ENCODE results near the gene ADAMTSL5.

Gene ADAMTSL5

GRCh38 chr19:1514986-1515721 is 2.3 kb upstream of the ADAMTSL5 start:
- Histone ChIP-seq H3K27me3 (peaks cover 36% of the 10 kb centered on the region), H4K20me1 (peaks cover 17% of the 10 kb centered on the region), H3K9ac (no peak overlapping the region), H3K4me2 (no peak overlapping the region), H3K4me3 (no peak overlapping the region), H3K9me3 (no peaks in the 10 kb centered on the region), H3K36me3 (no peaks in the 10 kb centered on the region), H3K4me1 (peaks cover 27% of the 10 kb centered on the region), H3K27ac (no peak overlapping the region)
- TF ChIP-seq Cebpa-rat (IDR thresholded peaks at IDR 0.05) = no peak

GRCh38 chr19:1514295-1514661 is 1.5 kb upstream of the ADAMTSL5 start:
- no peaks in the 10 kb centered on the region for H3K36me3 ChIP-seq
- H3K9me3 ChIP-seq = no peaks in the 10 kb centered on the region
- peaks cover 22% of the 10 kb centered on the region for H4K20me1 ChIP-seq
- H3K4me3 ChIP-seq = no peak overlapping the region
- H3K4me2 ChIP-seq = no peak overlapping the region
- H3K9ac ChIP-seq = no peak overlapping the region
- H3K4me1 ChIP-seq = peaks cover 31% of the 10 kb centered on the region
- H3K27me3 ChIP-seq = peaks cover 41% of the 10 kb centered on the region
- H3K27ac ChIP-seq = no peak overlapping the region
- no peak for TF ChIP-seq Cebpa-rat (IDR thresholded peaks at IDR 0.05)

- TF ChIP-seq Cebpa-rat (IDR thresholded peaks at IDR 0.05) = no peak
- H4K20me1 ChIP-seq = peaks cover 27% of the 10 kb centered on the region
- H3K4me1 ChIP-seq = peaks cover 37% of the 10 kb centered on the region
- H3K9me3 ChIP-seq = no peaks in the 10 kb centered on the region
- no peaks in the 10 kb centered on the region for H3K36me3 ChIP-seq
- H3K27ac ChIP-seq = no peak overlapping the region
- peak overlapping the region; percentile 26 for H3K4me2 ChIP-seq
- peaks cover 41% of the 10 kb centered on the region for H3K27me3 ChIP-seq
- H3K9ac ChIP-seq = no peak overlapping the region
- H3K4me3 ChIP-seq = no peak overlapping the region
Measured at GRCh38 chr19:1513499-1514294, 878 bp upstream of the ADAMTSL5 start.

GRCh38 chr19:1511318-1512317 is 1.2 kb downstream of the ADAMTSL5 start:
- no peak overlapping the region for H3K9ac ChIP-seq
- H3K27me3 ChIP-seq = peaks cover 41% of the 10 kb centered on the region
- H3K9me3 ChIP-seq = no peaks in the 10 kb centered on the region
- H4K20me1 ChIP-seq = peaks cover 31% of the 10 kb centered on the region
- H3K4me3 ChIP-seq = no peak overlapping the region
- peak overlapping the region; percentile 89 for H3K4me2 ChIP-seq
- H3K27ac ChIP-seq = no peak overlapping the region
- peaks cover 50% of the 10 kb centered on the region for H3K4me1 ChIP-seq
- H3K36me3 ChIP-seq = no peaks in the 10 kb centered on the region
- no peak for TF ChIP-seq Cebpa-rat (IDR thresholded peaks at IDR 0.05)

GRCh38 chr19:1510807-1511206 is 2.0 kb downstream of the ADAMTSL5 start:
- Histone ChIP-seq H3K4me3 (peak overlapping the region; percentile 36; the same call in 1 of the 2 replicates), H3K27me3 (peaks cover 41% of the 10 kb centered on the region), H3K27ac (no peak overlapping the region), H3K9me3 (no peaks in the 10 kb centered on the region), H4K20me1 (peaks cover 31% of the 10 kb centered on the region), H3K4me2 (peak overlapping the region; percentile 89), H3K36me3 (no peaks in the 10 kb centered on the region), H3K4me1 (peaks cover 51% of the 10 kb centered on the region), H3K9ac (no peak overlapping the region)
- no peak for TF ChIP-seq Cebpa-rat (IDR thresholded peaks at IDR 0.05)

- Histone ChIP-seq H3K9ac (no peak overlapping the region), H4K20me1 (peaks cover 31% of the 10 kb centered on the region), H3K4me1 (peaks cover 51% of the 10 kb centered on the region), H3K27ac (no peak overlapping the region), H3K4me3 (peak overlapping the region; percentile 36; the same call in 1 of the 2 replicates), H3K4me2 (peak overlapping the region; percentile 89), H3K36me3 (no peaks in the 10 kb centered on the region), H3K27me3 (peaks cover 41% of the 10 kb centered on the region), H3K9me3 (no peaks in the 10 kb centered on the region)
- TF ChIP-seq Cebpa-rat (IDR thresholded peaks at IDR 0.05) = no peak
Measured at GRCh38 chr19:1510442-1510806, 2.4 kb downstream of the ADAMTSL5 start.

- H3K4me3 ChIP-seq = no peak overlapping the region
- no peak overlapping the region for H3K27ac ChIP-seq
- H3K36me3 ChIP-seq = no peaks in the 10 kb centered on the region
- H3K9ac ChIP-seq = no peak overlapping the region
- H3K9me3 ChIP-seq = no peaks in the 10 kb centered on the region
- H3K27me3 ChIP-seq = peaks cover 44% of the 10 kb centered on the region
- peaks cover 31% of the 10 kb centered on the region for H4K20me1 ChIP-seq
- peaks cover 51% of the 10 kb centered on the region for H3K4me1 ChIP-seq
- H3K4me2 ChIP-seq = peak overlapping the region; percentile 89
- TF ChIP-seq Cebpa-rat (IDR thresholded peaks at IDR 0.05) = no peak
Measured at GRCh38 chr19:1509602-1510441, 3.0 kb downstream of the ADAMTSL5 start.

GRCh38 chr19:1508507-1508856 is 4.3 kb downstream of the ADAMTSL5 start:
- Histone ChIP-seq H3K27ac (no peak overlapping the region), H3K27me3 (peaks cover 52% of the 10 kb centered on the region), H3K36me3 (no peaks in the 10 kb centered on the region), H3K9me3 (no peaks in the 10 kb centered on the region), H3K4me3 (peak overlapping the region; percentile 69), H3K4me1 (peaks cover 59% of the 10 kb centered on the region), H3K4me2 (peak overlapping the region; percentile 89), H3K9ac (no peak overlapping the region), H4K20me1 (peaks cover 31% of the 10 kb centered on the region)
- TF ChIP-seq Cebpa-rat (IDR thresholded peaks at IDR 0.05) = no peak
